MG63 (cell line): ENCODE measurements around the gene GNA12. TPM values are rescaled to one million over a fixed set of nuclear protein-coding genes. Genes with fewer than 3 reads are reported as not detected.

Experiments used
- DNase-seq: peaks from one replicate; pipeline ENCODE4 v3.0.0-alpha.2; 2020
- H3K27me3 ChIP-seq: fragments of 250-450 bp; sonication (Bioruptor Pico); 2 replicates; pipeline ENCODE4 v1.5.1; 2020; ENCODE audit warnings: mild to moderate bottlenecking, moderate library complexity
- H3K36me3 ChIP-seq: fragments of 250-450 bp; sonication (Bioruptor Pico); 2 replicates; pipeline ENCODE4 v1.5.1; 2020; ENCODE audit warnings: mild to moderate bottlenecking, moderate library complexity
- H3K4me3 ChIP-seq: fragments of 250-450 bp; sonication (Bioruptor Pico); 2 replicates; pipeline ENCODE4 v1.5.1; 2020; ENCODE audit warnings: mild to moderate bottlenecking, moderate library complexity
- H3K9me3 ChIP-seq: fragments of 250-450 bp; sonication (Bioruptor Pico); 2 replicates; pipeline ENCODE4 v1.5.1; 2020; ENCODE audit warnings: mild to moderate bottlenecking, moderate library complexity
- total RNA-seq: library from RNA; depleted of rRNA; stranded (reverse); fragments of >200 nt; shearing (Covaris generic); gene quantifications from 2 replicates; pipeline ENCODE4 v1.2.3, GENCODE V29; 2014; ENCODE audit warnings: low replicate concordance; rRNA removed

GNA12 gene
- total RNA-seq, result 23.1 and 49.1 TPM in 2 replicates

- Histone ChIP-seq H3K36me3 (peaks cover 23% of the 10 kb centered on the region), H3K27me3 (no peaks in the 10 kb centered on the region), H3K9me3 (peaks cover 4% of the 10 kb centered on the region; the same call in 1 of the 2 replicates), H3K4me3 (peak within 1 kb of the TSS; percentile 57)
- DNase-seq, result peak; percentile 97
Measured at GRCh38 chr7:2844153-2845033, at the start of gene GNA12. Gene GNA12 (minus strand): TSS chr7:2844308. CDS start chr7:2844161, 147 bp downstream.

GRCh38 chr7:2893411-2893861, 49.3 kb upstream of the GNA12 start:
- peak; percentile 67 for DNase-seq
- H3K9me3 ChIP-seq, result no peaks in the 10 kb centered on the region
- no peak overlapping the region for H3K4me3 ChIP-seq
- no peaks in the 10 kb centered on the region for H3K36me3 ChIP-seq
- H3K27me3 ChIP-seq, result no peaks in the 10 kb centered on the region

GRCh38 chr7:2892549-2892948, 48.4 kb upstream of the GNA12 start:
- no peak for DNase-seq
- Histone ChIP-seq H3K36me3 (no peaks in the 10 kb centered on the region), H3K9me3 (no peaks in the 10 kb centered on the region), H3K4me3 (no peak overlapping the region), H3K27me3 (no peaks in the 10 kb centered on the region)

GRCh38 chr7:2887816-2888215, 43.7 kb upstream of the GNA12 start:
- Histone ChIP-seq H3K9me3 (no peaks in the 10 kb centered on the region), H3K36me3 (no peaks in the 10 kb centered on the region), H3K4me3 (no peak overlapping the region), H3K27me3 (no peaks in the 10 kb centered on the region)
- DNase-seq, result no peak

GRCh38 chr7:2886900-2887299, 42.8 kb upstream of the GNA12 start:
- peak; percentile 60 for DNase-seq
- no peaks in the 10 kb centered on the region for H3K36me3 ChIP-seq

GRCh38 chr7:2886391-2886790, 42.3 kb upstream of the GNA12 start:
- no peaks in the 10 kb centered on the region for H3K27me3 ChIP-seq
- DNase-seq, result no peak
- H3K36me3 ChIP-seq, result no peaks in the 10 kb centered on the region
- H3K4me3 ChIP-seq, result no peak overlapping the region
- H3K9me3 ChIP-seq, result no peaks in the 10 kb centered on the region

More at GRCh38 chr7:2886900-2887299, 42.8 kb upstream of the GNA12 start:
- no peak overlapping the region for H3K4me3 ChIP-seq
- no peaks in the 10 kb centered on the region for H3K27me3 ChIP-seq
- H3K9me3 ChIP-seq, result no peaks in the 10 kb centered on the region

GRCh38 chr7:2884161-2884560, 40.1 kb upstream of the GNA12 start:
- Histone ChIP-seq H3K36me3 (no peaks in the 10 kb centered on the region), H3K27me3 (no peaks in the 10 kb centered on the region), H3K9me3 (no peaks in the 10 kb centered on the region), H3K4me3 (no peak overlapping the region)
- no peak for DNase-seq

- Histone ChIP-seq H3K9me3 (no peaks in the 10 kb centered on the region), H3K36me3 (no peaks in the 10 kb centered on the region), H3K4me3 (no peak overlapping the region), H3K27me3 (no peaks in the 10 kb centered on the region)
- no peak for DNase-seq
Measured at GRCh38 chr7:2883101-2883500, 39.0 kb upstream of the GNA12 start.

- no peaks in the 10 kb centered on the region for H3K36me3 ChIP-seq
- no peak for DNase-seq
- H3K9me3 ChIP-seq, result no peaks in the 10 kb centered on the region
- no peaks in the 10 kb centered on the region for H3K27me3 ChIP-seq
- no peak overlapping the region for H3K4me3 ChIP-seq
Measured at GRCh38 chr7:2882111-2882510, 38.0 kb upstream of the GNA12 start.

GRCh38 chr7:2880874-2881533, 36.9 kb upstream of the GNA12 start:
- no peaks in the 10 kb centered on the region for H3K36me3 ChIP-seq
- no peaks in the 10 kb centered on the region for H3K9me3 ChIP-seq
- no peak for DNase-seq
- H3K4me3 ChIP-seq, result no peak overlapping the region
- no peaks in the 10 kb centered on the region for H3K27me3 ChIP-seq

GRCh38 chr7:2880051-2880450, 35.9 kb upstream of the GNA12 start:
- DNase-seq, result no peak
- H3K9me3 ChIP-seq, result no peaks in the 10 kb centered on the region
- H3K36me3 ChIP-seq, result no peaks in the 10 kb centered on the region
- no peaks in the 10 kb centered on the region for H3K27me3 ChIP-seq
- H3K4me3 ChIP-seq, result no peak overlapping the region

- Histone ChIP-seq H3K9me3 (no peaks in the 10 kb centered on the region), H3K27me3 (no peaks in the 10 kb centered on the region), H3K36me3 (no peaks in the 10 kb centered on the region), H3K4me3 (no peak overlapping the region)
- DNase-seq, result no peak
Measured at GRCh38 chr7:2879354-2879753, 35.2 kb upstream of the GNA12 start.

- H3K4me3 ChIP-seq, result no peak overlapping the region
- DNase-seq, result no peak
Measured at GRCh38 chr7:2878306-2878705, 34.2 kb upstream of the GNA12 start.

GRCh38 chr7:2876031-2876731, 32.1 kb upstream of the GNA12 start:
- Histone ChIP-seq H3K36me3 (no peaks in the 10 kb centered on the region), H3K4me3 (no peak overlapping the region), H3K9me3 (no peaks in the 10 kb centered on the region), H3K27me3 (no peaks in the 10 kb centered on the region)
- peak; percentile 79 for DNase-seq

More at GRCh38 chr7:2878306-2878705, 34.2 kb upstream of the GNA12 start:
- H3K9me3 ChIP-seq, result no peaks in the 10 kb centered on the region
- H3K27me3 ChIP-seq, result no peaks in the 10 kb centered on the region
- H3K36me3 ChIP-seq, result no peaks in the 10 kb centered on the region

- H3K27me3 ChIP-seq, result no peaks in the 10 kb centered on the region
- H3K36me3 ChIP-seq, result no peaks in the 10 kb centered on the region
- no peak overlapping the region for H3K4me3 ChIP-seq
- H3K9me3 ChIP-seq, result no peaks in the 10 kb centered on the region
- peak; percentile 84 for DNase-seq
Measured at GRCh38 chr7:2873686-2874551, 29.8 kb upstream of the GNA12 start.

- Histone ChIP-seq H3K36me3 (no peaks in the 10 kb centered on the region), H3K9me3 (no peaks in the 10 kb centered on the region), H3K27me3 (no peaks in the 10 kb centered on the region), H3K4me3 (no peak overlapping the region)
- no peak for DNase-seq
Measured at GRCh38 chr7:2873146-2873545, 29.0 kb upstream of the GNA12 start.
